SW 1271 (cell line): ENCODE results near the gene RARA.
A peak's percentile ranks its signal among the peaks of the same experiment; 100 is the strongest.

Experiments used
- DNase-seq, 2 experiments: peaks; one replicate each; lab custom pipeline; 2025; lab: John Stamatoyannopoulos, UW

The RARA gene

GRCh38 chr17:40315678-40316570 lies 6.9 kb downstream of the RARA start:
- DNase-seq: no peak

GRCh38 chr17:40316571-40317344 lies 7.8 kb downstream of the RARA start:
- DNase-seq: no peak

GRCh38 chr17:40317345-40317873 lies 8.4 kb downstream of the RARA start:
- peak in 1 of 2 experiments; percentile 55 for DNase-seq

GRCh38 chr17:40317880-40318829 lies 9.2 kb downstream of the RARA start:
- peak; percentile 77 to 92 for DNase-seq

- DNase-seq: no peak
Observed at GRCh38 chr17:40318830-40319391, 9.9 kb downstream of the RARA start.

- DNase-seq: no peak
Observed at GRCh38 chr17:40319651-40320540, 10.9 kb downstream of the RARA start.

- peak in 1 of 2 experiments; percentile 27 for DNase-seq
Observed at GRCh38 chr17:40320756-40321523, 12.0 kb downstream of the RARA start.

- DNase-seq: no peak
Observed at GRCh38 chr17:40321524-40321929, 12.5 kb downstream of the RARA start.

- no peak for DNase-seq
Observed at GRCh38 chr17:40321961-40322357, 13.0 kb downstream of the RARA start.

GRCh38 chr17:40322358-40323315 lies 13.7 kb downstream of the RARA start:
- DNase-seq: peak; percentile 60 to 88

GRCh38 chr17:40323391-40324381 lies 14.7 kb downstream of the RARA start:
- DNase-seq: peak in 1 of 2 experiments; percentile 26

GRCh38 chr17:40325156-40326013 lies 16.4 kb downstream of the RARA start:
- DNase-seq: no peak

- no peak for DNase-seq
Observed at GRCh38 chr17:40326014-40326831, 17.2 kb downstream of the RARA start.

GRCh38 chr17:40326832-40327199 lies 17.8 kb downstream of the RARA start:
- no peak for DNase-seq

GRCh38 chr17:40327244-40327729 lies 18.3 kb downstream of the RARA start:
- no peak for DNase-seq
